ENCODE results near the gene KHDC4. TPM values are rescaled to one million over a fixed set of nuclear protein-coding genes. Genes with fewer than 3 reads are reported as not detected.

Gene KHDC4
- total RNA-seq, 1 donor from 2014 or later = 36.7 TPM

- no peak for DNase-seq (ENCODE audit: low read depth)
- peak; percentile 38 for TF ChIP-seq CTCF (conservative IDR thresholded peaks at IDR 0.05; ENCODE audit: low read depth, low read length)
- peak within 1 kb of the TSS; percentile 97 for H3K4me3 ChIP-seq (ENCODE audit: low read depth, low read length)
Observed at GRCh38 chr1:155978325-155978972, 44.2 kb upstream of the KHDC4 start, which contains the start of gene ARHGEF2. TSS of gene ARHGEF2 (minus strand) at chr1:155978547. CDS start at chr1:155978427, 120 bp downstream.

GRCh38 chr1:155977690-155978324 lies 43.6 kb upstream of the KHDC4 start:
- TF ChIP-seq CTCF (conservative IDR thresholded peaks at IDR 0.05; ENCODE audit: low read depth, low read length) = no peak
- peak overlapping the region; percentile 97 for H3K4me3 ChIP-seq (ENCODE audit: low read depth, low read length)
- no peak for DNase-seq (ENCODE audit: low read depth)

- TF ChIP-seq CTCF (conservative IDR thresholded peaks at IDR 0.05; ENCODE audit: low read depth, low read length) = no peak
- no peak for DNase-seq (ENCODE audit: low read depth)
- H3K4me3 ChIP-seq (ENCODE audit: low read depth, low read length) = peak overlapping the region; percentile 97
Observed at GRCh38 chr1:155976913-155977689, 42.9 kb upstream of the KHDC4 start.

- no peak for DNase-seq (ENCODE audit: low read depth)
- peak overlapping the region; percentile 97 for H3K4me3 ChIP-seq (ENCODE audit: low read depth, low read length)
- TF ChIP-seq CTCF (conservative IDR thresholded peaks at IDR 0.05; ENCODE audit: low read depth, low read length) = no peak
Observed at GRCh38 chr1:155976062-155976912, 42.1 kb upstream of the KHDC4 start.

GRCh38 chr1:155975375-155976061 lies 41.3 kb upstream of the KHDC4 start:
- DNase-seq (ENCODE audit: low read depth) = no peak
- H3K4me3 ChIP-seq (ENCODE audit: low read depth, low read length) = peak overlapping the region; percentile 97
- no peak for TF ChIP-seq CTCF (conservative IDR thresholded peaks at IDR 0.05; ENCODE audit: low read depth, low read length)

Data from epithelial cell of proximal tubule (primary cell).